ENCODE data around the gene SAPCD2. TPM values are rescaled to one million over a fixed set of nuclear protein-coding genes. Genes with fewer than 3 reads are reported as not detected.

The SAPCD2 gene
- total and polyA plus RNA-seq, 4 donors, result 1.3 to 2.1 (median 1.6) TPM

GRCh38 chr9:137025517-137025966, 44.8 kb downstream of the SAPCD2 start:
- no peak for ATAC-seq (ENCODE audit: insufficient read depth, low FRiP score)
- H3K27ac ChIP-seq (ENCODE audit: low read depth in 1 of 2, low read length in 1 of 2), result no peak overlapping the region
- peak; percentile 20 to 62 (median 35) for DNase-seq

DNA sequence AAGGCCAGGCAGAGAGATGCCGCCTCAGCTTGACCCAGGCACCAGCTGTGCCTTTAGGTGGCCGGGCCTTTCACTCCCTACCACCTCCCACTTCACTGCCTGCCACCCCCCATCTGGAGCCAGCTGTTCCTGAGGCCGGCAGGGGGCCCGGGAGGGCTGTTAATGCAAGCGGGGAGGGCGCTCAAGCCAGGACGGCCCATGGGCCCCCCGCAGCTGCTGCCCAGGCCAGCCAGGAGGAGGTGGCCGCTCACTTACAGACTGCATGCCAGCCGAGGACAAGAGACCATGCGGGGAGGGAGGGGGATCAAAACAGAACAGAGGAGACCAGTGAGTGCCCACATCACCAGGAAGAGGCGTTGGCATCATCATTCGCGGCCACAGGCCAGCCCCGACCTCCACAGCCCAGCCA, 46.8 kb downstream of the SAPCD2 start:
- H3K27me3 ChIP-seq (ENCODE audit: control insufficient read depth in 3 of 3, insufficient read depth in 3 of 3, low read length in 2 of 3), result no peaks in the 10 kb centered on the region
- no peak overlapping the region for H3K4me3 ChIP-seq
- no peak for ATAC-seq (ENCODE audit: insufficient read depth, low FRiP score)
- H3K4me1 ChIP-seq (ENCODE audit: control insufficient read depth in 5 of 5, insufficient read depth in 5 of 5, low read length in 5 of 5), result peaks cover 0 to 10% (median 8%) of the 10 kb centered on the region in 5 donors
- peaks cover 0 to 5% (median 2%) of the 10 kb centered on the region in 4 donors for H3K36me3 ChIP-seq (ENCODE audit: control insufficient read depth in 4 of 4, insufficient read depth in 4 of 4, low read length in 4 of 4)
- no peak overlapping the region for H3K9ac ChIP-seq (ENCODE audit: insufficient read depth in 1 of 2, low read length in 2 of 2)
- no peaks in the 10 kb centered on the region for H3K9me3 ChIP-seq (ENCODE audit: control insufficient read depth in 4 of 4, insufficient read depth in 3 of 4, low read length in 3 of 4)
- 84% methylated on average over 15 of the region's 15 CpGs for WGBS, 2 donors
- H3K27ac ChIP-seq (ENCODE audit: low read depth in 1 of 2, low read length in 1 of 2), result no peak overlapping the region
- DNase-seq, result no peak
- TF ChIP-seq, protein P1, sequence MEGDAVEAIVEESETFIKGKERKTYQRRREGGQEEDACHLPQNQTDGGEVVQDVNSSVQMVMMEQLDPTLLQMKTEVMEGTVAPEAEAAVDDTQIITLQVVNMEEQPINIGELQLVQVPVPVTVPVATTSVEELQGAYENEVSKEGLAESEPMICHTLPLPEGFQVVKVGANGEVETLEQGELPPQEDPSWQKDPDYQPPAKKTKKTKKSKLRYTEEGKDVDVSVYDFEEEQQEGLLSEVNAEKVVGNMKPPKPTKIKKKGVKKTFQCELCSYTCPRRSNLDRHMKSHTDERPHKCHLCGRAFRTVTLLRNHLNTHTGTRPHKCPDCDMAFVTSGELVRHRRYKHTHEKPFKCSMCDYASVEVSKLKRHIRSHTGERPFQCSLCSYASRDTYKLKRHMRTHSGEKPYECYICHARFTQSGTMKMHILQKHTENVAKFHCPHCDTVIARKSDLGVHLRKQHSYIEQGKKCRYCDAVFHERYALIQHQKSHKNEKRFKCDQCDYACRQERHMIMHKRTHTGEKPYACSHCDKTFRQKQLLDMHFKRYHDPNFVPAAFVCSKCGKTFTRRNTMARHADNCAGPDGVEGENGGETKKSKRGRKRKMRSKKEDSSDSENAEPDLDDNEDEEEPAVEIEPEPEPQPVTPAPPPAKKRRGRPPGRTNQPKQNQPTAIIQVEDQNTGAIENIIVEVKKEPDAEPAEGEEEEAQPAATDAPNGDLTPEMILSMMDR (IDR thresholded peaks at IDR 0.05; ENCODE audit: control extremely low read depth, extremely low read depth), result no peak

More at GRCh38 chr9:137025517-137025966, 44.8 kb downstream of the SAPCD2 start:
- Histone ChIP-seq H3K27me3 (ENCODE audit: control insufficient read depth in 3 of 3, insufficient read depth in 3 of 3, low read length in 2 of 3) (peaks cover 0 to 3% (median 0%) of the 10 kb centered on the region in 3 donors), H3K36me3 (ENCODE audit: control insufficient read depth in 4 of 4, insufficient read depth in 4 of 4, low read length in 4 of 4) (no peaks in the 10 kb centered on the region), H3K4me1 (ENCODE audit: control insufficient read depth in 5 of 5, insufficient read depth in 5 of 5, low read length in 5 of 5) (peaks cover 0 to 15% (median 13%) of the 10 kb centered on the region in 5 donors), H3K4me3 (no peak overlapping the region), H3K9me3 (ENCODE audit: control insufficient read depth in 4 of 4, insufficient read depth in 3 of 4, low read length in 3 of 4) (no peaks in the 10 kb centered on the region), H3K9ac (ENCODE audit: insufficient read depth in 1 of 2, low read length in 2 of 2) (no peak overlapping the region)
- WGBS, 2 donors, result 80 to 84% methylated on average over 18 to 21 of the region's 21 CpGs
- TF ChIP-seq, protein P1 (IDR thresholded peaks at IDR 0.05; ENCODE audit: control extremely low read depth, extremely low read depth), result no peak

DNA sequence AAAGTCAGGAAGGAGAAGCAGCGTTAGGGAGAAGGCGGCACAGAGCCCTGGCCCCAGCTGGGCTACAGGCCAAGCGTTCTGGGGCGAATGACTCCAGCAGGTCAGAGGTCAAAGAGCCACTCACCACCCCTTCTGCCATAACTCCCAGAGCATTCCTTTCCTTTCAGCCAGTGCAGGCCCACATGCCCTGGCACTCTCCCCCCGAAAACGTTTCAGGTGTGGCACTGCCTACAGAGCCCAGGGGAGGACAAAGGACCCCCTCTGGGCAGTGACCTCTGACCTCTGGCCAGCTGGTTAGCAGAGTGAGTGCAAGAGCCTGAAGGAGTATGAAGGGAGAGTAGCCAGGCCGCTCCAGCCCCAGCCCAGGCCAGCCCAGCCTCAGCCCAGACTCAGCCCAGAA, 47.2 kb downstream of the SAPCD2 start:
- no peaks in the 10 kb centered on the region for H3K27me3 ChIP-seq (ENCODE audit: control insufficient read depth in 3 of 3, insufficient read depth in 3 of 3, low read length in 2 of 3)
- peaks cover 0 to 6% (median 2%) of the 10 kb centered on the region in 4 donors for H3K36me3 ChIP-seq (ENCODE audit: control insufficient read depth in 4 of 4, insufficient read depth in 4 of 4, low read length in 4 of 4)
- TF ChIP-seq, protein P1 (IDR thresholded peaks at IDR 0.05; ENCODE audit: control extremely low read depth, extremely low read depth), result no peak
- DNase-seq (no peak), ATAC-seq (ENCODE audit: insufficient read depth, low FRiP score) (no peak)
- H3K4me3 ChIP-seq, result no peak overlapping the region
- peaks cover 0 to 10% (median 5%) of the 10 kb centered on the region in 5 donors for H3K4me1 ChIP-seq (ENCODE audit: control insufficient read depth in 5 of 5, insufficient read depth in 5 of 5, low read length in 5 of 5)
- no peaks in the 10 kb centered on the region for H3K9me3 ChIP-seq (ENCODE audit: control insufficient read depth in 4 of 4, insufficient read depth in 3 of 4, low read length in 3 of 4)
- H3K27ac ChIP-seq (ENCODE audit: low read depth in 1 of 2, low read length in 1 of 2), result no peak overlapping the region
- WGBS, 2 donors, result 80 to 86% methylated on average over 7 of the region's 7 CpGs
- H3K9ac ChIP-seq (ENCODE audit: insufficient read depth in 1 of 2, low read length in 2 of 2), result no peak overlapping the region

- TF ChIP-seq, protein P1 (IDR thresholded peaks at IDR 0.05; ENCODE audit: control extremely low read depth, extremely low read depth), result no peak
- no peak for ATAC-seq (ENCODE audit: insufficient read depth, low FRiP score)
- H3K9me3 ChIP-seq (ENCODE audit: control insufficient read depth in 4 of 4, insufficient read depth in 3 of 4, low read length in 3 of 4), result no peaks in the 10 kb centered on the region
These were observed 47.7 kb downstream of the SAPCD2 start for GRCh38 chr9:137022662-137023008.

More at GRCh38 chr9:137022662-137023008, 47.7 kb downstream of the SAPCD2 start:
- no peak overlapping the region for H3K9ac ChIP-seq (ENCODE audit: insufficient read depth in 1 of 2, low read length in 2 of 2)
- H3K36me3 ChIP-seq (ENCODE audit: control insufficient read depth in 4 of 4, insufficient read depth in 4 of 4, low read length in 4 of 4), result peaks cover 0 to 6% (median 2%) of the 10 kb centered on the region in 4 donors
- no peak overlapping the region for H3K4me3 ChIP-seq
- H3K27me3 ChIP-seq (ENCODE audit: control insufficient read depth in 3 of 3, insufficient read depth in 3 of 3, low read length in 2 of 3), result no peaks in the 10 kb centered on the region
- peaks cover 0 to 10% (median 5%) of the 10 kb centered on the region in 5 donors for H3K4me1 ChIP-seq (ENCODE audit: control insufficient read depth in 5 of 5, insufficient read depth in 5 of 5, low read length in 5 of 5)
- 85 to 94% methylated on average over 22 to 23 of the region's 23 CpGs for WGBS, 2 donors
- no peak for DNase-seq
- H3K27ac ChIP-seq (ENCODE audit: low read depth in 1 of 2, low read length in 1 of 2), result no peak overlapping the region

Data from lung (tissue), 12 donors.